Kidney tubule cell (primary cell): Measurements from ENCODE around the gene AFMID.
"Not testable (repeated sequence)": the region's sequence is repeated elsewhere in the genome, so short reads cannot be mapped to it uniquely, and the experiment has no call there.

Experiments
- DNase-seq: peaks from one replicate; pipeline ENCODE4 v3.0.0-alpha.2; 2018; ENCODE audit warnings: low spot score

AFMID gene, protein sequence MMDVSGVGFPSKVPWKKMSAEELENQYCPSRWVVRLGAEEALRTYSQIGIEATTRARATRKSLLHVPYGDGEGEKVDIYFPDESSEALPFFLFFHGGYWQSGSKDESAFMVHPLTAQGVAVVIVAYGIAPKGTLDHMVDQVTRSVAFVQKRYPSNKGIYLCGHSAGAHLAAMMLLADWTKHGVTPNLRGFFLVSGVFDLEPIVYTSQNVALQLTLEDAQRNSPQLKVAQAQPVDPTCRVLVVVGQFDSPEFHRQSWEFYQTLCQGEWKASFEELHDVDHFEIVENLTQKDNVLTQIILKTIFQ

DNA sequence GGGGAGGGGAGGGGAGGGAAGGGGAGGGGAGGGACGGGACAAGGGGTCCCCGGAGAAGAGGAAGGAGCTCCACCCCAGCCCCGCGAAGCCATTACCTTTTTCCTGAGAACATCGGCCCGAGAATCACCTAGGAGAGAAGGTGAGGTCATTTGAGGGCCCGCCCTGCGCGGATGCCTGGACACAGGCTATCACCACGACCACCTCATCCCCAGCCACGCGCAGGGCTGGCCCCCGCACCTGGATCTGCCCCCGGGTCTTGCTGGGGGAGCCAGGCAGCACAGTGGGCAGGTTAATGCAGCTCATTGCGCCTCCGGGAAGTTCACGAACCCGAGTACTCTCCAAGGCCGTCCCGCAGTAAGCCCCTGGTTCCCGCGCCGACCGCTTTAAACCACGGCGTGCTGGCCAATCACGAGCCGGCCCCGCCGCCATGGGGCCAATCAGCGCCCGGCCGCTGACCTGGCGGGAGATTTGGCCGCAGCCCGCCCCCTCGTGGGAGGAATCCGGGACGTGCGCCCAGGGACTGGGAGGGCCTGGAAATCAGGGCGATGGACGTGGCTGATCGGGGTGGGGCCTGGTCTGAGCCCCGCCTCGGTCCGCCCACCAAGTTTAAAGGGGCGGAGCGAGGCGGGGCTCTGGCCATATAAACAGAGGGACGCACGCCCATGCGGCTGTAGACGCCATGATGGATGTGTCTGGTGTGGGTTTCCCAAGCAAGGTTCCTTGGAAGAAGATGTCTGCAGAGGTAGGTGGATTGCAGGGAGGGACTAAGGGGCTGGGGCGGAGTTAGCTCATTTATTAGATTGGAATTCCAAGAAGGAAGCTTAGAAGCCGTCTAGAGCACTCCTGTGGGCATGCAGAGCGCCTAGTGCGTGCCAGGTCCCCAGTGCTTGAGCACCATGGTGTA is at the start of gene AFMID, which contains the start of gene TK1:
TSS of gene AFMID (plus strand) at position 671 of the 904 bp plus-strand sequence. CDS start at position 680, 9 bp downstream.
TSS of gene TK1 (minus strand) at position 361 of the 904 bp plus-strand sequence. CDS start at position 303, 58 bp downstream.
- peak; percentile 99 for DNase-seq

DNA sequence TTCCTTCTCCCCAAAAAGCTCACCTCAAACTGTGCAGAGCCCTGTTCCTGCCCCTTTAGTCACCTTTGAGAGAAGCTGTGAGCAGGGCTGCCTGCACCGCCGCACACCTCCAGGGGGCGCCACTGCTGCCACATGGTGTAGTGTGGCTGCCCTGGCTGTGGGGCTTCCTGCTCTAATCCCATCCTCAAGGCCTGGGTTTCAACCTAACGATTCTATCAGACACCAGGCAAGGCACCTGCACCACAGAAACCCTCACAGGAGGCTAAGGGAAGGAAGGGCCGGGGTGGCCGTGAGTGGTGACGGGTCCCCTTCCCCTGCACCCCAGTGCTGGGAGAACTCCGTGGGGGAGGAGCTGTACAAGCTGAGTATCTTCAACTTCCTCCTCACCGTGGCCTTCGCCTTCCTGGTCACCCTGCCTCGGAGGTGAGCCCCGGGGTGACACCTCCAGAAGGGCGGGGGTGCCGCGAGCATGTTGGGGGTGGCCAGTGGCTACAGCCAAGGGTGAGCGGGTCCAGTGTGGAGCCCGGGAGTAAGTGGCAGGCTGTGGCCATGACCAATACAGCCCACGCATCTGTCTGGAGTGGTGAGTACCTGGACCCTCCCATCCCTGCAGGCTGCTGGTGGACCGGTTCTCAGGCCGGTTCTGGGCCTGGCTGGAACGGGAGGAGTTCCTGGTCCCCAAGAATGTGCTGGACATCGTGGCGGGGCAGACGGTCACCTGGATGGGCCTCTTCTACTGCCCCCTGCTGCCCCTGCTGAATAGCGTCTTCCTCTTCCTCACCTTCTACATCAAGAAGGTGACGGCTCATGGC is 49.6 kb upstream of the AFMID start:
- no peak for DNase-seq

DNA sequence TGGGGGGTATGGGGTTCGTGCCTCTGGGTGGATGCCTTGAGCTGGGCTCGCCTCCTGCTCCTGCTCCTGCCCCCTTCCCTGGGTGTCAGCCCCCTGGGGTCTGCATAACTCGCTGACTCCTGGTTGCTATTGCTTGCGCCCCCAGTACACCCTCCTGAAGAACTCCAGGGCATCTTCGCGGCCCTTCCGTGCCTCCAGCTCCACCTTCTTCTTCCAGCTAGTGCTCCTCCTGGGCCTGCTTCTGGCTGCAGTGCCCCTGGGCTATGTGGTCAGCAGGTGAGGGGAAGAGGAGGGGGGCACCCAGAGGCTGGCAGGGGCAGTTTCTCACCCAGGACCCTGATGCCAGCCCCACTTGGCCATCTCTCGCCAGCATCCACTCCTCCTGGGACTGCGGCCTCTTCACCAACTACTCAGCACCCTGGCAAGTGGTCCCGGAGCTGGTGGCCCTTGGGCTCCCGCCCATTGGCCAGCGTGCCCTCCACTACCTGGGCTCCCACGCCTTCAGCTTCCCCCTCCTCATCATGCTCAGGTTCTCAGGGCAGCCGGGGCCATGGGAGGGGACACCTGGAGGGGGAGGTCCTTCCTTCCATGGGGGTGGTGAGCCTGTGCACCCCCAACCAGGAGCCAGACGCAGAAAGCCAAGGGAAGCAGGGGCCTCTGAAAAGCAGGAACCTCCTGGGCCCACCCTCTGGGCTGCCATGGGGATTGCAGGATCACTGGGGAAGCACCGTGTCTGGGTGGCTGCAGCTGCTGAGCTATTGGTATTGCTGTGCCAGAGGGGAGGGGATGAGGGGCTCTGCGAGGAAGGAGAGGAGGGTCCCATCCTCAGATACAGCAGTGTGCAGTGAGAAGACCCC is 48.7 kb upstream of the AFMID start:
- DNase-seq = no peak

DNA sequence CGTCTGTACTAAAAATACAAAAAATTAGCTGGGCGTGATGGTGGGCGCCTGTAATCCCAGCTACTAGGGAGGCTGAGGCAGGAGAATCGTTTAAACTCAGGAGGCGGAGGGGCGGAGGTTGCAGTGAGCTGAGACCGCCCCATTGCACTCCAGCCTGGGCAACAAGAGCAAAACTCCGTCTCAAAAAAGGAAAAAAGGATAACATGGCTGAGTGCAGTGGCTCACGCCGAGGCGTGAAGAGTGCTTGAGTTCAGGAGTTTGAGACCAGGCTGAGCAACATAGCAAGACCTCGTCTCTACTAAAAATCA is 47.3 kb upstream of the AFMID start:
- DNase-seq = not testable (repeated sequence)

DNA sequence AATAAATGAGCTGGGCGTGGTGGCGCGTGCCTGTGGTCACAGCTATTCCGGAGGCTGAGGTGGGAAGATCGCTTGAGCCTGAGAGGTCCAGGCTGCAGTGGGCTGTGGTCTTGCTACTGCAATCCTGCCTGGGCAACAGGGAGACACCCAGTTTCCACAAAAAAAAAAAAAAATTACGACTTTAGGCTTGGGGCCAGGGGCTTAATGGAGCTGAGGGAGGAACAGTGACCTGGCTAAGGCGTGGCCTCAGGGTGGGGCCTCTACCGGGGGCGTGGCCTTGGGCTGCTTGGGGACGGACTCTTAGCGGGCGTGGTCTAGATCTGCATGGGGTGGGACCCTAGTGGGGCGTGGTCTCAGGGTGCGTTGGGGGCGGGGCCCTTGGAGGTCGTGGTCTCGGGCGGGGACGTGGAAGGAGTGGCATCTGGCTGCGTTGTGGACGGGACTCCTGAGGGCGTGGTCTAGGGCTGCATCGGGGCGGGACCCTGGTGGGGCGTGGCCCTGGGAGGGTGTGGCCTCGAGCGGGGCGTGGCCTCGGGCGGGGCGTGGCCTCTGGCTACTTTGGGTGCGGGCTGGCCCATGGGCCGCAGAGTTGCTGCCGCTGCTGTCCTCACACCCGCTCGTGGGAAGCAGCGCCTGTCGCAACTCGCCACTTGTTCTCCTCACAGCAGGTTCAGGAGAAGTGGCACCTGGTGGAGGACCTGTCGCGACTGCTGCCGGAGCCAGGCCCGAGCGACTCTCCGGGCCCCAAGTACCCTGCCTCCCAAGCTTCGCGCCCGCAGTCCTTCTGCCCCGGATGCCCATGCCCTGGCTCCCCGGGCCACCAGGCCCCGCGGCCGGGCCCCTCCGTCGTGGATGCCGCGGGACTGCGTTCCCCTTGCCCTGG is 46.8 kb upstream of the AFMID start:
- DNase-seq = peak; percentile 83

DNA sequence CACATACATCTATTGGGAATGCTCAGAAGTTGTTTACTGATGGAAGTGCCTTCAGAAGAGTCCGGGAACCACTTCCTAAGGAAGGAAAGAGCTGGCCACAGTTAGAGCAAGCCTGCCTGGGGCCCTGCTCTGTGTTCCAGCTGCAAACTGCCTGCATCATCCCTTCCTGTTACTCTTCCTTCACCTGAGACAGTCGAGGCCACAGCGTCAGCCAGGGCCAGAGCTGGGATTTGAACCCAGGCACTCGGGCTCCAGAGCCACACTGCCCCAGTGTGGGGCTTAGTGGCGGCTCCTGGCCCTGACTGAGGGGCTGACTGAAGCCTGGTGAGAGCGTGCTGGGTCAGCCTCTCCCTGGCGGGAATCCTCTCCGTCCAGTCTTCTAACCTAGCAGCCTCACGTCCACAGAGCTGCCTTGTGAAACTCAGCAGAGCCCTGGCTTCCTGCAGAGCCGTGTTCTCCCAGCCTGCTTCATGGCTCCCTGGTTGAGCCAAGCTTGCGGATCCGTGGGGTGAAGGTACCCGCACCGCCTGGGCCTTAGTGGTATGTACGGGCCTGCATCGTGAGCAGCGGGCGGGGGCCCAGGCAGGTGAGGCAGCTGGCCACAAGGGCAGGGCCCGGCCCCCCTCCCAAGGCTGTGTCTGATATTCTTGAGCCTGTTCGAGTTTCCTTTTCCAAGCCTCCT is 45.6 kb upstream of the AFMID start:
- no peak for DNase-seq

DNA sequence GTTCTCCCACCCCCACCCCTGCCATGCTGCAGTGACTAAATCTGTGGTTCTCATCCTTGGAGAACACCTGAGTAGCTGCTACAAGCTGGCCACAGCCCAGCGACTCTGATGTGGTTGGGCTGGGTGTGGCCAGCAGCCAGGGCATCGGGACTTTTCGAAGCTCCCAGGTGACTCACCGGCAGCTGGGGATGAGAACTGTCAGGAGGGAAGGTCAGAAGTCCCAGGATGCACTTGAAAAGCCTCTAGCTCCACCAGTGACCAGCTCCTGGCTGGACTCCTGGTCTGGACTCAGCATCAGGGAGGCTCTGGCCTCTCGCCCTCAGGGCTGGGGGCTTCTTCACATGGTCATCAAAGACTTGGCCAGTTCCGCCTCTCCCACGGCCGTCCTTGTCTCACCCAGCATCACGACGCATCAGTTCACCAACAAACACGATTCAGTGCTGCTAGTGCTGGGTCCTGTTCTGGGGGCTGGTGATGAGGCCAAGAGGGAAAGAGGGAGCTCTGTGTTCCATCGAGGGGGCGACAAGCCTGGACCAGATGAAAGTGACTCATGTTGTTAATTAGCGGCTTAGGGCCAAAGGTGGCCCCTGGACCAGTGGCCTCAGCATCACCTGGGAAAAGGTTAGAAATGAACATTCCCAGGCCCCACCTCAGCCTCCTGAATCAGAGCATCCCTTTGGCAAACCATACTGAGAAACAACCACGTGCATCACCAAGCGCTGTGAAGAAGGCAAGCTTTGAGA is 44.9 kb upstream of the AFMID start:
- peak; percentile 99 for DNase-seq

DNA sequence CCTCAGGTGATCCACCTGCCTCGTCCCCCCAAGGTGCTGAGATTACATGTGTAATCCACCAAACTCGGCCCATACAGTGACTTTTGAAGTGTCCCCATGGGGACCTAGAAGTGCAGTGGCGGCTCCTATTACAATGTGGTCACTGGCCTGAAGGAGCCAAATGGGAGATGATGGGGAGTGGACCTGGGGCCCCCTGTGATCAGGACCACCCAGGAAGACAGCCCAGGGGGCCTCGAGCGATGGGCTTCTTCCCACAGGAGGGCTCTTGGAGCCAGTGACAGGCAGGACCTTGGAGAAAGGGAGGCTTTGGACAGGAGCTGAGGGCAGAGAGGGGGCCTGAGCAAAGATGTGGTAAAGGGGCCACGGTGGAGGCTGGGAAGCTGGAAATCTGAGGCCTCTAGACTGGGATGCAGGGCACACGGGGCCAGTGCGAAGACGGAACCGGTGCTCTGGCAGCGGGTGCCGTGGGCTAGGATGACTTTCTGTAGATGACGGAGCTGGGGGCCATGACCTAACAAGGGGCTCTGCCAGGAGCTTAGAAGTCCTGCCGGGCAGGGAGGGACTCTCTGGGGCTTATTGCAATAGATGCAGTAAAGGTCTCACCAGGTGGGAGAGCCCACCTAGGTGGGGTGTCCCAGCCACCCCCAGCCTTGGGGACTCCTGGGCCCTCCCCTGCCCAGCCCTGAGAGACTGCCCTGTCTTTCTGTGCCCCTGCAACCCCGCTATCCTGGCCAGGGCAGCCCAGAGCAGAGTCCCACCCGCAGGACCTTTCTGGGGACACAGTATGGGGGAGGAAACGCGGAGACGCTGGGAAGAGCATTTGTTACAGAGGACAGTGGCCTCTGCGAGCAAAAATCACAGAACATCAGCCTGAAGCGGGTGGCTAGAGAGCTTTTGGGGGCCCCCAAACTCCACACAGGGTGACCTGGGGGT is 43.7 kb upstream of the AFMID start:
- no peak for DNase-seq

DNA sequence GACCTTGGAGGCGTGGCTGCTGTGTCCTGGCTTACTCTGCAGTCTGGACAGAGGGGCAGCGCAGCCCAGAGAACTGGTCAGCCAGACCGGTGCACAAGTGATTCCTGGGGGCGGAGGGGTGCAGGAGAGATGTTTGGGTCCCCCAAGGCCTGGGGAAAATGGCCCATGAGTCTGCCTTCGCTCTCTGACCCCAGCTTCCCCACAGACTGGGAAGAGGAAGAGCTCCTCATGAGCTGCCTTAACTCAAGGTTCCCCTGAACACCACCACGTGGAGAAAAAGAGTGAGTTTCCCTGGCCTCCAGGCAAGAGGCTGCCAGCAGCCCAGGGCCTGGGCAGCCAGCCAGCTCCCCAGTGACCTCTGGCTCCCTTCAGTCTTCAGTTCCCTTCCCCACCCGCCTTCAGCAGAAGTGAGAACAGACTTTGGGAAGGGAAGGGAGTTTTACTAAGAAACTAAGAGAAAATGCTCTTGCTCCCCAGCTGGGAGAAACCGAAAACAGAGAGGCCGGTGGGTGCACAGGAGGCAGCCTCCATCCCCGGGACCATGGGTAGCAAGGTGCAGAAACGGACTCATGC is 42.9 kb upstream of the AFMID start:
- DNase-seq = peak; percentile 78

DNA sequence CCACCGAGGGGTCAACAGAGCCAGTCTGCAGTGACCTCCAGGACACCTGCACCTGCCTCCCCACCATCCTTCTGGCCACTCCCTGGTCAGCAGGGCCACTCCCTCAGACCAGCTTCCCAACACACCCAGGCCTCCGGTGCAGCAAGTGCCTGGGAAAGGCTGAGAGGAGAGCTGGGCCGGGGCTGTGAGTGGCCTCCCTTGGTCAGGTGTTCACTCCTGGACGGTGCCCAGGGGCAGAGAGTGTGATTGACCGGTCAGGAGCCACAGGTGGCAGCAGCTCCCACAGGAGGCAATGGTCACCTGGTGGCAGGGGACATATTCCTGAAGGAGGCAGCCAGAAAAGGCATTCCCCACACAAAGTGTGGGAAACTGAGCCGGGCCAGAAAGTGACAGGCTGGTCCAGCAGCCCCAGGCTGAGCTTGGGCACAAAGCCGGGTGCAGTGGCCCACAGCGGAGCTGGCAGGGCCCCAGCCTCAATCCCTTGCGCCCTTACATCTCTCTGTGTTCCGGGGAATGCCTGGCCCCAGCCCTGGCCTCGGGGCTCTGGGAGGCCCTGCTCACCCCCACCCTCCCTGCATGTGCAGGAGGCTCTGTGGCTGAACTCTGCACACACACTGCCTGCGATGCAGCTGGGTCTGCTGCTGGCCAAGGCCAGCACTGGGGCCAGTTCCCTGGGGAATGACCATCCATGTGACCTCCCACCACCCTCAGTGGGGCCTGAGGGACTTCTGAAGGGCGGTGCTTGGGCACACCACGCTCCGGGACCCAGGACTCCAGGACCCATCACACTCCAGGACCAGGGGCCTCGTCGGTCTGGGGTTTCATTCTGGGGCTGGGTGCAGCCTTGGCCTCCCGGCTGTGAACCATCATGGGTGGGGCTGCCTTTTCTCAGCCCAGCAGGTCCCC is 42.2 kb upstream of the AFMID start:
- DNase-seq = peak; percentile 48

DNA sequence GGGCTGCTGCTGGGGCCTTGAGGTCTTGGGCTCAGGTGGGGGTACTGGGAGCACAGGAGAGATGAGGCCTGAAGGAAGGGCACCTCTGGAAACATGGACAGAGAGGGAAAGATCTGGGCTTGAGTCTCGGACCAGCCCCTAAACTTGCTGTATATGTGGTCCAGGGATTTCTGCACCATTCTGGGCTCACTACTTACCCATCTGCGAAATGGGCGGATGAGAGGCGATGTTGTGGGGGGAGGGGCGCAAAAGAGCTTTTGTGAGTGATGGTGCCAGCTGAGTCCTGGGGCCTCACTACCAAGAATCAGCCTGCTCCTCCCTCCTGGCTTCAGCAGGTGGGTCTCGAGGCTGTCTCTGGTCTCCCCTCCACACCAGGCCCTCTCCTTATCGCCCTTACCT is 40.7 kb upstream of the AFMID start:
- DNase-seq = no peak

DNA sequence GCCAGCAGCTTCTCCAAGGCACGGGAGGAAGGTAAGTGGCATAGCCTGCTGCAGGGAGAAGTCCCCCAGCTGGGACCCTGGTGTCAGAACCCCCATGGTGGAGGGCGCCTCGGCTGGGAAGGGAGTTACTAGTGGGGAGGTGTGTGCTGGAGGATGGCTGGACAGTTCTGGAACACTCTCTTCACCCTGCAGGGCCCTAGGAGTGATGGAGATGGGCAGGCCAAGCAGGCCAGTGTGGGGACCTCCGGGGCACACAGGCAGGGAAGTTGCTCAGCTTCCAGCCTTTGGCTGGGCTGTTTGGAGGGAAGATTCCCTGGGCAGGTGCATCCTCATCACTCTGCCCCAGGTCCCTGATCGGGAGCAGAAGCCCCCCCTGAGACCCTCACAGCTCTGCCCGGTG is 40.3 kb upstream of the AFMID start:
- DNase-seq = no peak

DNA sequence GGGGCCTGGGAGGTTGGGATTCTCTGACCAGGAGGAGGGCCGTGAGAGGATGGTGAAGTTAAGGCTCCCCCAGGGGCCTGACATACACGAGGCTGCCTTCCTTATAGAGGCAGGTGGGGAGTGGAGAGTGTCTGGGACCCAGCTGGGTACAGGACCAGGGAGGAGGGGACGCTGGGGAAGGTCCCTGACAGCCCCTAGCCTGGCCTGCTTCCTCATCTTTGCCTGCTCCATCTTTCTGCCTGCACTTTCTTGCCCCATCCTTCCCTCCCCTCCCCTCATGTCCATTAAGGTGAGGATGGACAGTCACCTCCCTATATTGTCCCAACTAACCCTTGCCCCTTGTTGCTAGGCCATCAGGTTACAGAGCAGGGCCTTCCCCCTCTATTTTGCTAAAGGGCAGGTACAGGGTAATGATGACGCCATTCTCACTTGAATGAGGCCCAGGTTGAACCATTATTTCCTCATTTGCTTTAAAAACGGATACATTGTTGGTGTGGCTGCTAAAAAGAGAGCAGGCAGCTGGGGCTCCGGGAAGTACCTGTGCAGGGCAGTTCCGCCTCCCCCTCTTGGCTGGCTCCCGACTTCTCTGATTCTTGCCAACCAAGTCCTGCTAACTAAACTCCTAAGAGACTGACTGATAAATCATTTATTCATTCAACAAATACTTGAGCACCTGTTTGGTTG is 39.7 kb upstream of the AFMID start:
- no peak for DNase-seq

DNA sequence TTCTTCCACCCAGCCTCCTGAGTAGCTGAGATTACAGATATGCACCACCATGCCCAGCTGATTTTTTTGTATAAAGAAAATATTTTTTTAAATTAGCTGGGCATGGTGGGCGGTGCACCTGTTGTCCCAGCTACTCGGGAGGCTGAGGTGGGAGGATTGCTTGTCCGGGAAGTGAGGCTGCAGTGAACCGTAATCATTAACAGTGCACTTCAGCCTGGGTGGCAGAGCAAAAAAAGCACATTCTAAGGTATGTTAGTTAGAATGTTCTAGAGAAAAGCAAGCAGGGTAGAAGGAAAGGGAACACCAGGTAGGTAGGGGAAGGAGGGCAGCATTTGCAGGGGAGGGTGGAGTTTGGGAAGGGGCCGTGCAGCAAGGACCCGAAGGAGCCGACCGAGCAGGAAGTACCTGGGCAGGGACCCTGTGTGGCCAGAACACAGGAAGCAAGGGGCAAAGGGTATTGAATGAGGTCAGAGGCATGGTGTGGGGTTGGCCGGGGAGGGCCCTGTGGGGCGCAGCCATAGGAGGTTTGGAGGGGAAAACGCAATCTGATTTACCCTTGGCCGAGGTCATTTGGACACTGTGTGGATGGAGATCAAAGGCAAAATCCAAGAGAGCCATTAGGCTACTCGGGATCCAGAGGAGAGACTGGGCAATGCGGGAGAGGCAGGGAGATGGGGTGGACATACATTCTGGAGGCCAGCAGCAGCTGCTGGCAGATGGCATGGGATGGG is 38.7 kb upstream of the AFMID start:
- no peak for DNase-seq

DNA sequence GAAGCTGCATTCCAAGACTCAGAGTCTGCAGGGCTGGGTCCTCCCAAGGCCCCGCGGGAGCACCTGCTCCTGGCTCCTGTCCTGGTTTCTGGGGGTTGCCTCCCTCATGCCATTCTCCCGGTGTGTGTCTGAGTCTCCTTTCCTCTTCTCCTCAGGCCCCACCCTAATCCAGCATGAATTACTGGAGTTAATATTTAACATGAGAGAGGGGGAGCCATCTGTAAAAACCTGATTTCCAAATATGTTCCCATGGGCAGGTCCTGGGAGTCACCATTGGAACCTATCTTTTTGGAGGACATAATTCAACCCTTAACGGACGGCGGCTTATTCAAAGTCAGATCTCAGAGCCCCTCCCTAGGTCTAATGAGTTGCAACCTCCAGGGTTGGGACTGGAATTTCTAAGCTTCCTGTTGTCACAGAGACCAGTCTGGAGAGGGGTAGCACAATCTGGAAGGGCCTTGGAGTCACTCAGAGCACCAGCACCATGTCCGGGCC is 35.6 kb upstream of the AFMID start:
- DNase-seq = peak; percentile 86
